NCI-H187 (cell line): Measurements from ENCODE around the gene TRPM4.
A peak's percentile ranks its signal among the peaks of the same experiment; 100 is the strongest.
"Not testable (repeated sequence)": the region's sequence is repeated elsewhere in the genome, so short reads cannot be mapped to it uniquely, and the experiment has no call there.

Source experiments
- DNase-seq, 2 experiments: peaks; one replicate each; lab custom pipeline; 2025; lab: John Stamatoyannopoulos, UW

Gene TRPM4

GRCh38 chr19:49151267-49152118 lies 6.1 kb upstream of the TRPM4 start:
- peak; percentile 96 to 99 for DNase-seq

- DNase-seq, result no peak
These were observed 5.5 kb upstream of the TRPM4 start for GRCh38 chr19:49152119-49152550.

GRCh38 chr19:49153167-49153809 lies 4.3 kb upstream of the TRPM4 start:
- DNase-seq, result no peak

- no peak for DNase-seq
These were observed 3.3 kb upstream of the TRPM4 start for GRCh38 chr19:49154279-49154678.

GRCh38 chr19:49155005-49155819 lies 2.4 kb upstream of the TRPM4 start, which contains the start of gene HRC:
Gene HRC (minus strand): TSS chr19:49155396. CDS start chr19:49155237, 159 bp downstream.
- DNase-seq, result no peak

- DNase-seq, result no peak
These were observed 1.7 kb upstream of the TRPM4 start for GRCh38 chr19:49155820-49156346.

GRCh38 chr19:49160450-49161189 lies 3.0 kb downstream of the TRPM4 start:
- DNase-seq, result no peak

- no peak for DNase-seq
These were observed 4.4 kb downstream of the TRPM4 start for GRCh38 chr19:49161987-49162386.

- no peak for DNase-seq
These were observed 7.6 kb downstream of the TRPM4 start for GRCh38 chr19:49165111-49165750.

- no peak for DNase-seq
These were observed 8.3 kb downstream of the TRPM4 start for GRCh38 chr19:49165865-49166301.

GRCh38 chr19:49167857-49168409 lies 10.3 kb downstream of the TRPM4 start:
- DNase-seq, result no peak

GRCh38 chr19:49168421-49168820 lies 10.8 kb downstream of the TRPM4 start:
- no peak for DNase-seq

GRCh38 chr19:49173198-49173597 lies 15.6 kb downstream of the TRPM4 start:
- DNase-seq, result no peak

- no peak for DNase-seq
These were observed 23.1 kb downstream of the TRPM4 start for GRCh38 chr19:49180659-49181058.

- DNase-seq, result not testable (repeated sequence)
These were observed 24.6 kb downstream of the TRPM4 start for GRCh38 chr19:49182010-49182847.

GRCh38 chr19:49182848-49183375 lies 25.3 kb downstream of the TRPM4 start:
- DNase-seq, result no peak

- no peak for DNase-seq
These were observed 28.5 kb downstream of the TRPM4 start for GRCh38 chr19:49186108-49186507.

GRCh38 chr19:49188626-49189200 lies 31.1 kb downstream of the TRPM4 start:
- DNase-seq, result no peak

GRCh38 chr19:49189259-49189658 lies 31.7 kb downstream of the TRPM4 start:
- DNase-seq, result no peak
